ENCODE measurements around the gene CS. TPM values are rescaled to one million over a fixed set of nuclear protein-coding genes. Genes with fewer than 3 reads are reported as not detected.

Gene CS
- total RNA-seq, 4 donors from 2014 or later = 211 to 359 (median 271) TPM

DNA sequence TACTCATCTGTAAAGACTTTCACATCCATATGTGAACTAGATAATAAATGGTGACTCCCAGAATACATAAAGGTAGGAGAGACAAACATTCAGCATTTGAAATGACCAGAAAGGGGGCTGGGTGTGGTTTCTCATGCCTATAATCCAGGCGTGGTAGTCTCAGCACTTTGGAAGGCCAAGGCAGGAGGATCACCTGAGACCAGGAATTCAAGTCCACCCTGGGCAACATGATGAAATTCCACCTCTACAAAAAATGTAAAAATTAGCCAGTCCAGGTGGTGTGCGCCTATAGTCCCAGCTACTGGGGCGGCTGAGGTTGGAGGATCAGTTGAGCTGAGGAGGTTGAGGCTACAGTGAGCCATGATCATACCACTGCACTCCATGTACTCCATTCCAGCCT is 4.1 kb upstream of the CS start:
- Histone ChIP-seq H3K27me3 (no peaks in the 10 kb centered on the region), H3K27ac (peak overlapping the region in 1 of 4 donors; percentile 97), H3K36me3 (peaks cover 0 to 27% of the 10 kb centered on the region in 2 donors), H3K4me1 (peaks cover 27 to 30% of the 10 kb centered on the region in 2 donors), H3K4me3 (no peak overlapping the region), H3K9me3 (no peaks in the 10 kb centered on the region)
- no peak for DNase-seq
- in situ Hi-C loops (cut with MboI; ENCODE audit: low sequenced_read_pairs in 4 of 4) (no loop called here), intact Hi-C loops (cut with DNase I; ENCODE audit: low total_unique reads) (no loop called here)
- TF ChIP-seq, protein P1, sequence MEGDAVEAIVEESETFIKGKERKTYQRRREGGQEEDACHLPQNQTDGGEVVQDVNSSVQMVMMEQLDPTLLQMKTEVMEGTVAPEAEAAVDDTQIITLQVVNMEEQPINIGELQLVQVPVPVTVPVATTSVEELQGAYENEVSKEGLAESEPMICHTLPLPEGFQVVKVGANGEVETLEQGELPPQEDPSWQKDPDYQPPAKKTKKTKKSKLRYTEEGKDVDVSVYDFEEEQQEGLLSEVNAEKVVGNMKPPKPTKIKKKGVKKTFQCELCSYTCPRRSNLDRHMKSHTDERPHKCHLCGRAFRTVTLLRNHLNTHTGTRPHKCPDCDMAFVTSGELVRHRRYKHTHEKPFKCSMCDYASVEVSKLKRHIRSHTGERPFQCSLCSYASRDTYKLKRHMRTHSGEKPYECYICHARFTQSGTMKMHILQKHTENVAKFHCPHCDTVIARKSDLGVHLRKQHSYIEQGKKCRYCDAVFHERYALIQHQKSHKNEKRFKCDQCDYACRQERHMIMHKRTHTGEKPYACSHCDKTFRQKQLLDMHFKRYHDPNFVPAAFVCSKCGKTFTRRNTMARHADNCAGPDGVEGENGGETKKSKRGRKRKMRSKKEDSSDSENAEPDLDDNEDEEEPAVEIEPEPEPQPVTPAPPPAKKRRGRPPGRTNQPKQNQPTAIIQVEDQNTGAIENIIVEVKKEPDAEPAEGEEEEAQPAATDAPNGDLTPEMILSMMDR (IDR thresholded peaks at IDR 0.05 in 4 of 5, conservative IDR thresholded peaks at IDR 0.05 in 1 of 5) = no peak
- no peak for TF ChIP-seq POLR2A (IDR thresholded peaks at IDR 0.05)
- no peak for ATAC-seq

DNA sequence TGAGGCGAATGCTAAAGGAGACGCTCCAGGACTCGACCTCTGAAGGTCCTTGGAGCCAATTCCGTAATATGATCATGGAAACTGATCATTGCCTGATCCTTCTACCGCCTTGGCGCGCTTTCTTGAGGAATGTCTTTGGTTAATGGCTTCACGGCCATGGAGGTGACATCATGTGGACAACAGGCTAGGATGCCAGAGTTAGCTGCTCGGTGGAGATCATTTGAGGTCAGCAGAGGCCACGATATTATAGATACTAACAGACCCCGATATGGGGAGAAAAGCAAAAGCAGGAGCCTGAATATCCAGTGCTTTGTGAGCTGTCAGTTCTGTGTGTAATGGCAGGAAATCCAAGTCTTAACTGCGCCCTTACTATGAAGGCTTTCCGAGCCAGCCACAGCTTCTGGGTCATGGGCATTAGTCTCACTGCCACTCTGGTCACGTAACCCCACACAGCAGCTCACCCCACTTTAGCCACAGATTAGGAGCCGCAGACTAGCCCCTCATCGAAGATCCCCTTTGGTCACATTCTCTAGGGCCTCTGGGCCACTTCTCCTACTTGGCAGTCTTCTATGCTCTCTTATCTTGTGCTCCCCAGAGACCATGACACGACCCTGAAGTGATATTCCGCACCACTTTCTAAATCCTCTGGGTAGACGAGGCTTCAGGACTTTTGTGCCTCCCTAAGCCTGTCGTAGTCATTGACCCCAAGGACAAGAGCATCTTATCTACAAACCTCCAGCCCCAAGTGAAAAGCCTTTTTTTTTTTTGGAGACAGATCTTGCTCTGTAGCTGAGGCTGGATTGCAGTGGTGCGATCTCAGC is 724 bp upstream of the CS start:
- Histone ChIP-seq H3K9me3 (no peaks in the 10 kb centered on the region), H3K27ac (peak overlapping the region; percentile 91 to 97 (median 94)), H3K4me3 (peak overlapping the region; percentile 74 to 95 (median 86)), H3K36me3 (no peaks in the 10 kb centered on the region), H3K27me3 (no peaks in the 10 kb centered on the region), H3K4me1 (peaks cover 61 to 63% of the 10 kb centered on the region in 2 donors)
- ATAC-seq = peak; percentile 40 to 44
- no peak for DNase-seq
- TF ChIP-seq, protein P1 (IDR thresholded peaks at IDR 0.05 in 4 of 5, conservative IDR thresholded peaks at IDR 0.05 in 1 of 5) = no peak
- TF ChIP-seq POLR2A (IDR thresholded peaks at IDR 0.05) = no peak
- intact Hi-C loops (cut with DNase I; ENCODE audit: low total_unique reads) (loop anchor here (1.0 to 2.0 kb wide), 4 partner anchors 15 to 108 kb away; no protein-coding TSS in a partner anchor), in situ Hi-C loops (cut with MboI; ENCODE audit: low sequenced_read_pairs in 4 of 4) (no loop called here)

DNA sequence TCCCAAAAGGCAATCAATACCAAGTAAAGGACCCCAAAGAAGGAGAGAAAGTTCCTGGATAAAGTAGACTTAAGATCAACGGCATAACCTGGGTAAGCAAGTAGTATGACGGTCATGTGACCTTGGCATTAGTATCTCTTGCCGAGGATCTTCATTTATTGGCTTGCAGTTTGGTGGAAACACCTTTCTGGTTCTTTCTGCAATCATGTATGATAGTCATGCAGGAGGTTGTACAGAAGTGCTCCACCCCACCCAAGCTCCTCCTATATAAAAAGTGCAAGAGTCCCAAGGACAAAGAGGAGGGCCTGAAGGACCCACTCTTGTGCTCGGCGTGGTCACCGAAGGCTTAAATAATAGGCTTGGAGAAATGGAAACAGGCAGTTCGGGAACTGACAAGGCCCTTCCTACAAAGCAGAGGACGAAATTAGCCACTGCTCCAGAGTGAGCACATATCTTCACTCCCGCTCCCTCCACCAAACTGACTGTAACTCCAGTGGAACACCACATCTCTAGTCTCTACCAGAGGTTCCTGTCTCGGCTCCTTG is 750 bp downstream of the CS start:
- ATAC-seq = peak; percentile 2 to 8

DNA sequence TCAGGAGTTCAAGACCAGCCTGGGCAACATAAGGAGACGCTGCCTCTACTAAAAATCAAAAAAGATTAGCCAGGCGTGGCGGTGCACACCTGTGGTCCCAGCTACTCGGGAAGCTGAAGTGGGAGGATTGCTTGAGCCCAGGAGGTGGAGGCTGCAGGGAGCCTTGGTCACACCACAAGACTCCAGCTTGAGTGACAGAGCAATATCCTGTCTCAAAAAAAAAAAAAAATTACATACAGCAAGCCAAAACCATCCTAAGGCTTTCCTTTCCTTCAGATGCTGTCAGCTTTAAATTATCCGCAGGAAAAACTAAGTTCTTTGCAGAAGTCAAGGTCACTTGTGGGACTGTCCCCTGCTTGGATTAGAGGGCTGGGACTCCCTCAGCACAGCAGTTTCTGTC is 1.3 kb downstream of the CS start:
- TF ChIP-seq, protein P1 (IDR thresholded peaks at IDR 0.05 in 4 of 5, conservative IDR thresholded peaks at IDR 0.05 in 1 of 5) = no peak
- TF ChIP-seq POLR2A (IDR thresholded peaks at IDR 0.05) = no peak
- H3K36me3 ChIP-seq = no peaks in the 10 kb centered on the region
- peak overlapping the region; percentile 74 to 95 (median 86) for H3K4me3 ChIP-seq
- H3K9me3 ChIP-seq = no peaks in the 10 kb centered on the region
- H3K27me3 ChIP-seq = no peaks in the 10 kb centered on the region
- peaks cover 78 to 83% of the 10 kb centered on the region in 2 donors for H3K4me1 ChIP-seq
- in situ Hi-C loops (cut with MboI; ENCODE audit: low sequenced_read_pairs in 4 of 4) (no loop called here), intact Hi-C loops (cut with DNase I; ENCODE audit: low total_unique reads) (no loop called here)
- no peak for ATAC-seq
- no peak for DNase-seq
- peak overlapping the region; percentile 91 to 97 (median 94) for H3K27ac ChIP-seq

More for the DNA sequence above, 750 bp downstream of the CS start:
- H3K36me3 ChIP-seq = no peaks in the 10 kb centered on the region
- H3K4me1 ChIP-seq = peaks cover 72 to 78% of the 10 kb centered on the region in 2 donors
- H3K9me3 ChIP-seq = no peaks in the 10 kb centered on the region
- no peak for DNase-seq
- H3K4me3 ChIP-seq = peak overlapping the region; percentile 74 to 95 (median 86)
- peak overlapping the region; percentile 91 to 97 (median 94) for H3K27ac ChIP-seq
- in situ Hi-C loops (cut with MboI; ENCODE audit: low sequenced_read_pairs in 4 of 4) (no loop called here), intact Hi-C loops (cut with DNase I; ENCODE audit: low total_unique reads) (no loop called here)
- H3K27me3 ChIP-seq = no peaks in the 10 kb centered on the region
- TF ChIP-seq POLR2A (IDR thresholded peaks at IDR 0.05) = no peak
- TF ChIP-seq, protein P1 (IDR thresholded peaks at IDR 0.05 in 4 of 5, conservative IDR thresholded peaks at IDR 0.05 in 1 of 5) = no peak

All from gastrocnemius medialis (tissue), 4 donors.